Measurements from ENCODE around the gene DUOXA2. TPM values are rescaled to one million over a fixed set of nuclear protein-coding genes. Genes with fewer than 3 reads are reported as not detected.

The DUOXA2 gene
- total and polyA plus RNA-seq, 2 experiments from 2014 or later, result not detected

DNA sequence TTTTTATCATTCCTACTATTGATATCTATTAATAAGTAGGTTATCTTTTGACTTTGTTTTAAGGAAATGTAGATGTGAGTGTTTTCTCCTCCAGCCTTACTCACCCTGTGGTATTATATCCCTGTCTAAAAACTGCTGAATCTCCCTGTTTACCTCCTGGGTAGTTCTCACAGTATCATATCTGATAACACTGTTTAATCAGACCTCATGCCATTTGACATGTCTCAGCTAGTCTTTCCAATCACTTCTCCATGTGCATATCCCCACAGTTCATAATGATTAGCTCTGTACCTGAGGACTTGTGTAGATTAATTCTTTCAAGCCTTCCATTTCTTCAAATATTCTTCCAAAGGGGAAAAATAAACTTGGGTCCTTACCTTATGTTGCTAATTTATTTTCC lies 30.9 kb upstream of the DUOXA2 start:
- peaks cover 7% of the 10 kb centered on the region for H3K4me1 ChIP-seq (ENCODE audit: low read depth)
- no peaks in the 10 kb centered on the region for H3K36me3 ChIP-seq
- no peak overlapping the region for H3K27ac ChIP-seq
- DNase-seq (ENCODE audit: low read depth in 1 of 2, low spot score in 1 of 2), result no peak
- no peak for TF ChIP-seq CTCF (IDR thresholded peaks at IDR 0.05; ENCODE audit: low read depth, low read length)
- H3K9me3 ChIP-seq (ENCODE audit: low read depth), result no peaks in the 10 kb centered on the region
- no peak overlapping the region for H3K4me3 ChIP-seq
- H3K27me3 ChIP-seq, result no peaks in the 10 kb centered on the region

DNA sequence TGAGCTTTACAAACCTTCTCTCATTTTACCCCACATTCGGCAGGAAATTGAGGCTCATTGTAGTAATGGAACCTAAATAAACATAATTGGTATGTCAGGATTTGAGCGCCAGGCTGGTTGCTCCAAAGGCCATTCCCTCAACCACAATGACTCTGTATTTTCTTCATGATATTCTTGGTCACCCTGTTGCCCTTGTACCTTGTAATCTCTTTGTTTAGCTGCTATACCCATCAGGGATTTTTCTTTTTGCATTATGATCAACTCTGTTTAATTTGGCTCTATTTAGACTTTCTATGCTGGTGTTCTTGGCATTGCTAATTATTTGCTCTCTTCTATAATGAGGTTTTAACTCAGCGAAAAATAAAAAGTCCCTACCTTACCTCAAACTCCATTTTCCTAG lies 30.0 kb upstream of the DUOXA2 start:
- no peaks in the 10 kb centered on the region for H3K9me3 ChIP-seq (ENCODE audit: low read depth)
- no peaks in the 10 kb centered on the region for H3K36me3 ChIP-seq
- H3K27ac ChIP-seq, result no peak overlapping the region
- no peak for DNase-seq (ENCODE audit: low read depth in 1 of 2, low spot score in 1 of 2)
- TF ChIP-seq CTCF (IDR thresholded peaks at IDR 0.05; ENCODE audit: low read depth, low read length), result no peak
- H3K4me3 ChIP-seq, result no peak overlapping the region
- peaks cover 16% of the 10 kb centered on the region for H3K4me1 ChIP-seq (ENCODE audit: low read depth)
- H3K27me3 ChIP-seq, result no peaks in the 10 kb centered on the region

- Histone ChIP-seq H3K9me3 (ENCODE audit: low read depth) (no peaks in the 10 kb centered on the region), H3K27me3 (peaks cover 10% of the 10 kb centered on the region), H3K4me1 (ENCODE audit: low read depth) (peaks cover 13% of the 10 kb centered on the region), H3K4me3 (no peak overlapping the region), H3K27ac (no peak overlapping the region), H3K36me3 (no peaks in the 10 kb centered on the region)
- no peak for DNase-seq (ENCODE audit: low read depth in 1 of 2, low spot score in 1 of 2)
- no peak for TF ChIP-seq CTCF (IDR thresholded peaks at IDR 0.05; ENCODE audit: low read depth, low read length)
Observed at GRCh38 chr15:45087513-45087912, 26.6 kb upstream of the DUOXA2 start.

GRCh38 chr15:45088801-45089711 lies 25.1 kb upstream of the DUOXA2 start:
- peak; percentile 23 for DNase-seq (ENCODE audit: low read depth in 1 of 2, low spot score in 1 of 2)
- H3K9me3 ChIP-seq (ENCODE audit: low read depth), result no peaks in the 10 kb centered on the region
- peaks cover 22% of the 10 kb centered on the region for H3K27me3 ChIP-seq
- peaks cover 13% of the 10 kb centered on the region for H3K4me1 ChIP-seq (ENCODE audit: low read depth)
- no peaks in the 10 kb centered on the region for H3K36me3 ChIP-seq
- H3K4me3 ChIP-seq, result no peak overlapping the region
- TF ChIP-seq CTCF (IDR thresholded peaks at IDR 0.05; ENCODE audit: low read depth, low read length), result no peak
- no peak overlapping the region for H3K27ac ChIP-seq

DNA sequence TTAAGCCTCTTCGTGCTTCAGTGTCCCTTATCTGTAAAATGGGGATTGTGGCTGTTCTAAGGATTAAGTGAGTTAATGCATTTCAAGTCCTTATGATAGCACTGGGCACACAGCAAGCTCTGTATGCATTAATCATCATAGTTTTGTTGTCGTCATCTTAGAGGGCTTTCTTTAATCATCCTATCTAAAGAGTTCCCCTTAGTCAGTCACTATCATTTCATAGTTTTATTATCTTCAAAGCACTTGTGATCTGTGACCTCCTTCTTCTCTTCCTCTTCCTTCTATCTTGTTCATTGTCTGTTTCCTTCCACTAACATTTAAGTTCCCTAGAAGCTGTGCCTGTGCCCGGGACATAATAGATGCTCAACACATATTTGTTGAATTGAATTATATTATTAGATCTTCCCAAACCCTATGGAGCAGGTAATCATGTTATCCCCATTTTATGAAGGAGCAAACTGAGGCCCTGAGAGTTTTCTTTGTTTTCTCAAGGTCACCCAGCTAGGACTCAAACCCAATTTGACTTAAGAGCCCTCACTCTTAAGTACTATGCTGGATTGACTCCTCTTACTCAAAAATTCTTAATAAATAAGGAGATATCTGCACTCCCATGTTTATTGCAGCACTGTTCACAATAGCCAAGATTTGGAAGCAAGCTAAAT lies 24.3 kb upstream of the DUOXA2 start:
- DNase-seq (ENCODE audit: low read depth in 1 of 2, low spot score in 1 of 2), result peak in 1 of 2 donors; percentile 17
- H3K4me3 ChIP-seq, result no peak overlapping the region
- H3K27me3 ChIP-seq, result peaks cover 22% of the 10 kb centered on the region
- no peaks in the 10 kb centered on the region for H3K9me3 ChIP-seq (ENCODE audit: low read depth)
- no peak for TF ChIP-seq CTCF (IDR thresholded peaks at IDR 0.05; ENCODE audit: low read depth, low read length)
- H3K27ac ChIP-seq, result no peak overlapping the region
- no peaks in the 10 kb centered on the region for H3K36me3 ChIP-seq
- H3K4me1 ChIP-seq (ENCODE audit: low read depth), result peaks cover 13% of the 10 kb centered on the region

All from cardiac muscle cell (in vitro differentiated cells and primary cell).